Measurements from ENCODE around the gene IQCN.

The IQCN gene

DNA sequence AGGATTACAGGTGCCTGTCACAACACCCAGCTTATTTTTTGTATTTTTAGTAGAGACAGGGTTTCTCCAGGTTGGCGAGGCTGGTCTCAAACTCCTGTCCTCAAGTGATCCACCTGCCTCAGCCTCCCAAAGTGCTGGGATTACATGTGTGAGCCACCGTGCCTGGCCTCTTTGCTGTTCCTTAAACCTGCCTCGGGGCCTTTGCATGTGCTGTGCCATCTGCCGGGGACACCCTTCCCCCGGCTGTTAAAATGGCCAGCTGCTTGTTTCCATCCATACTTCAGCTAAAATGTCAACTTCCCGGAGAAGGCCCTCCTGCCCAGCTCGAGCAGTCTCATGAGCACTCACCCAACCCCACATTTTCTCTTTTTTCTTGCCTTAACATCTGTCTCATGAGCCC lies 29.0 kb downstream of the IQCN start:
- Histone ChIP-seq H3K4me2 (ENCODE audit: low read length) (no peak overlapping the region), H4K20me1 (ENCODE audit: control insufficient read depth, insufficient read depth, low read depth, low read length) (no peaks in the 10 kb centered on the region), H3K4me3 (ENCODE audit: low read length) (no peak overlapping the region), H3K9me2 (replicated peaks; ENCODE audit: control insufficient read depth, low read length) (no peaks in the 10 kb centered on the region), H3F3A (ENCODE audit: control insufficient read depth, insufficient read depth) (no peaks in the 10 kb centered on the region), H3K79me2 (ENCODE audit: control insufficient read depth, low read length) (no peaks in the 10 kb centered on the region), H3K27me3 (ENCODE audit: control insufficient read depth, low read length) (no peaks in the 10 kb centered on the region; the same call in 1 of the 2 replicates), H3K36me3 (ENCODE audit: control insufficient read depth, low read length) (no peaks in the 10 kb centered on the region), H3K27ac (ENCODE audit: low read depth, low read length) (no peak overlapping the region), H3K9me3 (ENCODE audit: control insufficient read depth, insufficient read depth, low read length) (no peaks in the 10 kb centered on the region), H3K4me1 (ENCODE audit: control insufficient read depth, low read length) (peaks cover 3% of the 10 kb centered on the region; the same call in 1 of the 2 replicates)
- TF ChIP-seq CTCF (IDR thresholded peaks at IDR 0.05; ENCODE audit: low read depth, low read length, poor library complexity, severe bottlenecking) (no peak), EZH2phosphoT487 (IDR thresholded peaks at IDR 0.05; ENCODE audit: borderline replicate concordance, low read length) (no peak)

DNA sequence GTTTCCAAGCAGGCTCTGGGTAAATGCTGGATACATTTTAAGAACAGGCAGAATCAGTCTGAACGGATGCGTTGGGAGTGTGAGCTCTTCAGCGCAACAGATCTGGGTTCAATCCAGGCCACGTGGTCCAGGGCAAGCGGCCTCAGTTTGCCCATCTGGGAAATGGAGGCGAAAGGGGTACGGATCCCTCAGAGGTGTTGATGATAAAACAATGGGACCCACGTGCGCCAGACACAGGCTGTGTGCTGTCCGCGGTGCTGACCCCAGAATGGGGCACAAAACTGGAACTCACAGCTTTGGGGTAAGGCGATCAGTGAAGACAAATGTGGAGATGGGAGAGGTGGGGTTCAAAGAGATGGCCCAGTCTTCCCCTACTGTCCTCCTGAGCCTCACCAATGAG lies 34.9 kb downstream of the IQCN start:
- Histone ChIP-seq H3K36me3 (ENCODE audit: control insufficient read depth, low read length) (no peaks in the 10 kb centered on the region), H3K4me1 (ENCODE audit: control insufficient read depth, low read length) (peaks cover 3% of the 10 kb centered on the region; the same call in 1 of the 2 replicates), H4K20me1 (ENCODE audit: control insufficient read depth, insufficient read depth, low read depth, low read length) (no peaks in the 10 kb centered on the region), H3K27ac (ENCODE audit: low read depth, low read length) (no peak overlapping the region), H3K9me2 (replicated peaks; ENCODE audit: control insufficient read depth, low read length) (no peaks in the 10 kb centered on the region), H3F3A (ENCODE audit: control insufficient read depth, insufficient read depth) (no peaks in the 10 kb centered on the region), H3K4me3 (ENCODE audit: low read length) (no peak overlapping the region), H3K4me2 (ENCODE audit: low read length) (no peak overlapping the region), H3K9me3 (ENCODE audit: control insufficient read depth, insufficient read depth, low read length) (no peaks in the 10 kb centered on the region), H3K27me3 (ENCODE audit: control insufficient read depth, low read length) (peaks cover 33% of the 10 kb centered on the region), H3K79me2 (ENCODE audit: control insufficient read depth, low read length) (no peaks in the 10 kb centered on the region)
- TF ChIP-seq EZH2phosphoT487 (IDR thresholded peaks at IDR 0.05; ENCODE audit: borderline replicate concordance, low read length) (no peak), CTCF (IDR thresholded peaks at IDR 0.05; ENCODE audit: low read depth, low read length, poor library complexity, severe bottlenecking) (no peak)

DNA sequence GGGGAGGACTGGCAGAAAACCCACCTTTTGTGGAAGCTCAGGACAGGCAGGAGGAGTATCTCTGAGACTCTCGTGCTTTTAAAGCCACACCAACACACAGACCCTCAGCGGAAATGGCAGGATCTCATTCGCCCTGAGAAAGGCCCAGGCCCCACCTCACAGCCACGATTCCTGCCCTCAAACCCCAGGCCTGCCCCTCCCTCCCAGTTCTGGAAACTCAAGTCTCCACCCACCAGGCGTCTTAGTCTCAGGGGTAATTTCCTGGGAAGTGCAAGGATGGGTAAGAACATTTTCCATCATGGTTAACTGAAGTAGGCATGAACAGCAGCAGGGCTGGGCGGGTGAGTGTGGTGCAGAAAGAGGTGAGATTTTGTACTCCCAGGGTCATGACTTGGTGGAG lies 40.1 kb downstream of the IQCN start:
- H3F3A ChIP-seq (ENCODE audit: control insufficient read depth, insufficient read depth), result peaks cover 4% of the 10 kb centered on the region
- no peaks in the 10 kb centered on the region for H3K79me2 ChIP-seq (ENCODE audit: control insufficient read depth, low read length)
- H3K4me3 ChIP-seq (ENCODE audit: low read length), result no peak overlapping the region
- H3K27ac ChIP-seq (ENCODE audit: low read depth, low read length), result no peak overlapping the region
- no peaks in the 10 kb centered on the region for H3K9me2 ChIP-seq (replicated peaks; ENCODE audit: control insufficient read depth, low read length)
- peaks cover 36% of the 10 kb centered on the region for H3K27me3 ChIP-seq (ENCODE audit: control insufficient read depth, low read length)
- H3K36me3 ChIP-seq (ENCODE audit: control insufficient read depth, low read length), result no peaks in the 10 kb centered on the region
- TF ChIP-seq CTCF (IDR thresholded peaks at IDR 0.05; ENCODE audit: low read depth, low read length, poor library complexity, severe bottlenecking), result no peak
- no peak for TF ChIP-seq EZH2phosphoT487 (IDR thresholded peaks at IDR 0.05; ENCODE audit: borderline replicate concordance, low read length)
- peaks cover 35% of the 10 kb centered on the region for H3K4me1 ChIP-seq (ENCODE audit: control insufficient read depth, low read length)
- no peak overlapping the region for H3K4me2 ChIP-seq (ENCODE audit: low read length)
- H3K9me3 ChIP-seq (ENCODE audit: control insufficient read depth, insufficient read depth, low read length), result no peaks in the 10 kb centered on the region
- H4K20me1 ChIP-seq (ENCODE audit: control insufficient read depth, insufficient read depth, low read depth, low read length), result no peaks in the 10 kb centered on the region
